CD14-positive monocyte (primary cell): ENCODE data around the gene GPC2. TPM values are rescaled to one million over a fixed set of nuclear protein-coding genes. Genes with fewer than 3 reads are reported as not detected.
"Not testable (repeated sequence)": the region's sequence is repeated elsewhere in the genome, so short reads cannot be mapped to it uniquely, and the experiment has no call there.

Source experiments
- DNase-seq, 3 donors: peaks; one replicate each; pipeline ENCODE4 v3.0.0-alpha.2; 2011 to 2022
- H2AFZ ChIP-seq: 2 replicates; pipeline ENCODE4 v1.6.0; 2012; ENCODE audit warnings: mild to moderate bottlenecking, low read depth, low read length, inconsistent platforms; ENCODE audit not compliant: insufficient read depth, poor library complexity, severe bottlenecking
- H3K27ac ChIP-seq, 2 donors: 1 replicate in 1 of 2; 2 replicates in 1 of 2; pipeline ENCODE4 v1.5.1; 2012 to 2013; ENCODE audit warnings: low read length in 2 of 2, control low read depth in 1 of 2, inconsistent platforms in 1 of 2, low read depth in 1 of 2, mild to moderate bottlenecking in 1 of 2
- H3K27me3 ChIP-seq, 2 donors: one replicate each; pipeline versions ENCODE4 v1.6.0 to v1.6.1; 2011 to 2013; ENCODE audit warnings: low read length in 2 of 2; ENCODE audit not compliant: control insufficient read depth in 2 of 2, insufficient read depth in 2 of 2
- H3K36me3 ChIP-seq, 2 donors: replicated peaks in 1 of 2; 1 replicate in 1 of 2; 2 replicates in 1 of 2; pipeline versions ENCODE4 v1.5.1 to v1.6.1; 2012 to 2013; ENCODE audit warnings: low read length in 2 of 2, control low read depth in 1 of 2, inconsistent platforms in 1 of 2, mild to moderate bottlenecking in 1 of 2; ENCODE audit not compliant: insufficient read depth in 2 of 2, control insufficient read depth in 1 of 2
- H3K4me1 ChIP-seq, 2 donors: 1 replicate in 1 of 2; 2 replicates in 1 of 2; pipeline versions ENCODE4 v1.5.1 to v1.6.1; 2012 to 2013; ENCODE audit warnings: low read length in 2 of 2, control low read depth in 1 of 2, inconsistent platforms in 1 of 2, mild to moderate bottlenecking in 1 of 2, moderate library complexity in 1 of 2; ENCODE audit not compliant: insufficient read depth in 2 of 2, control insufficient read depth in 1 of 2
- H3K4me2 ChIP-seq: replicated peaks from 2 replicates; pipeline ENCODE3; 2012; ENCODE audit warnings: low read length, moderate library complexity, mild to moderate bottlenecking; ENCODE audit not compliant: poor library complexity, severe bottlenecking; ENCODE audit errors: extremely low read depth
- H3K4me3 ChIP-seq, 3 experiments: fragments of 200-600 bp in 1 of 3; sonication (generic) in 1 of 3; replicated peaks in 1 of 3; 1 replicate in 2 of 3; 2 replicates in 1 of 3; pipeline ENCODE4 v1.5.1; 2011 to 2013; ENCODE audit warnings: low read length in 3 of 3, mild to moderate bottlenecking in 3 of 3, control low read depth in 2 of 3, low read depth in 2 of 3, inconsistent platforms in 1 of 3, moderate library complexity in 1 of 3
- H3K79me2 ChIP-seq: 2 replicates; pipeline ENCODE4 v1.6.0; 2012; ENCODE audit warnings: mild to moderate bottlenecking, control low read depth, inconsistent platforms, low read length, moderate library complexity; ENCODE audit not compliant: insufficient read depth
- H3K9ac ChIP-seq: 2 replicates; pipeline ENCODE4 v1.6.0; 2017; ENCODE audit warnings: low read length, mild to moderate bottlenecking; ENCODE audit not compliant: insufficient read depth, poor library complexity, severe bottlenecking
- H3K9me3 ChIP-seq, 2 donors: replicated peaks in 1 of 2; 1 replicate in 1 of 2; 2 replicates in 1 of 2; pipeline versions ENCODE4 v1.5.1 to v1.6.1; 2012 to 2013; ENCODE audit warnings: low read length in 2 of 2, control low read depth in 1 of 2; ENCODE audit not compliant: control insufficient read depth in 1 of 2, insufficient read depth in 1 of 2
- H4K20me1 ChIP-seq: 2 replicates; pipeline ENCODE4 v1.6.0; 2012; ENCODE audit warnings: mild to moderate bottlenecking, low read length, control low read depth, moderate library complexity; ENCODE audit not compliant: insufficient read depth
- H3K27ac Mint-ChIP-seq, 7 donors: one replicate each; pipeline ENCODE4 v1.8.0; 2020; ENCODE audit warnings: mild to moderate bottlenecking in 7 of 7, mixed read lengths in 7 of 7, moderate library complexity in 6 of 7, inconsistent platforms in 2 of 7
- H3K27me3 Mint-ChIP-seq, 3 donors: one replicate each; pipeline ENCODE4 v1.8.0; 2021 to 2022; ENCODE audit warnings: low read depth in 3 of 3, mild to moderate bottlenecking in 3 of 3, mixed read lengths in 3 of 3, moderate library complexity in 3 of 3, inconsistent platforms in 1 of 3
- H3K36me3 Mint-ChIP-seq, 2 donors: one replicate each; pipeline ENCODE4 v1.8.0; 2020; ENCODE audit warnings: mixed read lengths in 2 of 2, inconsistent platforms in 1 of 2, mild to moderate bottlenecking in 1 of 2
- H3K4me1 Mint-ChIP-seq: one replicate; pipeline ENCODE4 v1.8.0; 2020; ENCODE audit warnings: mild to moderate bottlenecking, mixed read lengths
- H3K4me3 Mint-ChIP-seq, 2 donors: one replicate each; pipeline ENCODE4 v1.8.0; 2020; ENCODE audit warnings: mild to moderate bottlenecking in 2 of 2, mixed read lengths in 2 of 2, moderate library complexity in 1 of 2
- H3K9me3 Mint-ChIP-seq, 7 donors: one replicate each; pipeline ENCODE4 v1.8.0; 2020 to 2022; ENCODE audit warnings: mixed read lengths in 7 of 7, mild to moderate bottlenecking in 6 of 7, moderate library complexity in 6 of 7, inconsistent platforms in 2 of 7
- whole genome bisulfite sequencing: methylation state at CpG from one replicate; pipeline ENCODE4 v1.1.5; 2013; ENCODE audit warnings: missing lambda C conversion rate; ENCODE audit not compliant: insufficient coverage; 5-methylcytosine and 5-hydroxymethylcytosine counted together
- intact Hi-C, 2 donors: fragments of 100-400 bp; cut with micrococcal nuclease; formaldehyde crosslinking; loops; one replicate each; pipeline versions ENCODE4 v1.15.0 to v1.15.1; 2023
- polyA plus RNA-seq, 3 donors: library from polyadenylated mRNA; depleted of rRNA in 1 of 3; unstranded in 2 of 3; stranded (reverse) in 1 of 3; fragments of 300-500 nt in 2 of 3; fragments of >200 nt in 1 of 3; fragmentation: Illumina TruSeq in 2 of 3; gene quantifications; 1 replicate in 2 of 3; 2 replicates in 1 of 3; pipeline ENCODE4 v1.2.3, GENCODE V29; 2012 to 2021
- TF ChIP-seq, protein P1 (sequence below): fragments of 200-600 bp; IDR thresholded peaks from one replicate; pipeline ENCODE4 v1.8.0; 2022; ENCODE audit warnings: antibody characterized with exemption, mild to moderate bottlenecking

Gene GPC2
- polyA plus RNA-seq, 3 donors, result 0.91 TPM; not detected in 2

DNA sequence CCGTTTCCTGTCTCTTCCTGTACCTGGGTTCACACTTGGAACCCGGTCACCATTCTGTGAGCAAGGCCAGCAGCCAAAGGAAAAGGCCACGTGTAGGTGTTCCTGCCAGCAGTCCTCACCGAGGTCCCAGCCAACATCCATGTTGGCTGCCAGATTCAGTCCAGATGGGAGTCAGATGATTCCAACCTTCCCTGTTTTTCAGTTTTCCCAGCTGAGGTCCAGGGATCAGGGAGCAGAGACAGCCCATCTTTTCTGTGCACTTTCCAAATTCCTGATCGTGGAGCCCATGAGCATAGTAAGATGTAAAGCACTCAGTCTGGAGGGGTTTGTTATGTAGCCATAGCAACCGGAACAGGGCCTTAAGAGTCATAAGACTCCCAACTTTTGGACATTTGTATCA lies 38.7 kb upstream of the GPC2 start:
- H3K27me3 Mint-ChIP-seq, result peaks cover 3 to 8% (median 4%) of the 10 kb centered on the region in 3 donors
- Histone ChIP-seq H4K20me1 (no peaks in the 10 kb centered on the region), H3K4me2 (no peak overlapping the region), H3K27ac (no peak overlapping the region), H3K36me3 (no peaks in the 10 kb centered on the region), H3K27me3 (peaks cover 0 to 3% of the 10 kb centered on the region in 2 donors), H3K4me1 (no peaks in the 10 kb centered on the region), H2AFZ (no peak overlapping the region), H3K79me2 (no peaks in the 10 kb centered on the region), H3K9ac (no peak overlapping the region), H3K4me3 (no peak overlapping the region), H3K9me3 (no peaks in the 10 kb centered on the region)
- TF ChIP-seq, protein P1, sequence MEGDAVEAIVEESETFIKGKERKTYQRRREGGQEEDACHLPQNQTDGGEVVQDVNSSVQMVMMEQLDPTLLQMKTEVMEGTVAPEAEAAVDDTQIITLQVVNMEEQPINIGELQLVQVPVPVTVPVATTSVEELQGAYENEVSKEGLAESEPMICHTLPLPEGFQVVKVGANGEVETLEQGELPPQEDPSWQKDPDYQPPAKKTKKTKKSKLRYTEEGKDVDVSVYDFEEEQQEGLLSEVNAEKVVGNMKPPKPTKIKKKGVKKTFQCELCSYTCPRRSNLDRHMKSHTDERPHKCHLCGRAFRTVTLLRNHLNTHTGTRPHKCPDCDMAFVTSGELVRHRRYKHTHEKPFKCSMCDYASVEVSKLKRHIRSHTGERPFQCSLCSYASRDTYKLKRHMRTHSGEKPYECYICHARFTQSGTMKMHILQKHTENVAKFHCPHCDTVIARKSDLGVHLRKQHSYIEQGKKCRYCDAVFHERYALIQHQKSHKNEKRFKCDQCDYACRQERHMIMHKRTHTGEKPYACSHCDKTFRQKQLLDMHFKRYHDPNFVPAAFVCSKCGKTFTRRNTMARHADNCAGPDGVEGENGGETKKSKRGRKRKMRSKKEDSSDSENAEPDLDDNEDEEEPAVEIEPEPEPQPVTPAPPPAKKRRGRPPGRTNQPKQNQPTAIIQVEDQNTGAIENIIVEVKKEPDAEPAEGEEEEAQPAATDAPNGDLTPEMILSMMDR, result no peak
- H3K9me3 Mint-ChIP-seq, result no peaks in the 10 kb centered on the region
- peaks cover 13% of the 10 kb centered on the region for H3K4me1 Mint-ChIP-seq
- H3K27ac Mint-ChIP-seq, result no peak overlapping the region
- intact Hi-C loops, result loop anchor here (2.0 to 5.0 kb wide), 2 partner anchors 83 to 84 kb away; no protein-coding TSS in a partner anchor
- WGBS, result 86% methylated on average over 4 of the region's 6 CpGs
- DNase-seq, result no peak
- H3K4me3 Mint-ChIP-seq, result no peak overlapping the region
- H3K36me3 Mint-ChIP-seq, result no peaks in the 10 kb centered on the region

DNA sequence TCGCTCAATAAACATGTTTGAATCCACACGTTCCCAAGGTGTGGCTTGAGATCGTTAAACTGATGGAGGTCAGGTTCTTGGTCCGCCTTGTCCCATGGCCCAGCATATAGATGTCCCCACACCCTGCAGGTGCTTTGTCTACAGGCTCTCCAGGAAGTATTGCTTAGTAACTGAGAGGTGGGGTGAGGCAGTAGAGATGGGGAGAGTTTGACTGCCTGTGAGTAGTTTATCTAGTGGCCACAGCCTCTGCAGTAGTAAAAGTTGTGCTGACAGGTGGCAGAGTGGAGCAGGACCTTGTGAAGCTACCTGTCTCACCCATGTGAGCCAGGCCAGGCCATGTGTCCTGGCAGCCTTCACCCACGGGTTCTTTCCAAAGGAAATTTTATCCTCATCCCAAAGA lies 37.2 kb upstream of the GPC2 start:
- H3K79me2 ChIP-seq, H3K27me3 ChIP-seq, H2AFZ ChIP-seq, intact Hi-C loops, H3K4me1 ChIP-seq, H3K36me3 Mint-ChIP-seq, H3K9me3 Mint-ChIP-seq, H3K27me3 Mint-ChIP-seq, DNase-seq, H4K20me1 ChIP-seq, H3K4me3 Mint-ChIP-seq, H3K27ac ChIP-seq, H3K4me2 ChIP-seq, H3K9me3 ChIP-seq, H3K9ac ChIP-seq, H3K36me3 ChIP-seq, H3K4me3 ChIP-seq, H3K27ac Mint-ChIP-seq: not testable (repeated sequence)
- H3K4me1 Mint-ChIP-seq, result peaks cover 13% of the 10 kb centered on the region
- WGBS, result 100% methylated on average over 1 of the region's 5 CpGs
